Calu3 (cell line): ENCODE measurements around the gene FAHD2A. TPM values are rescaled to one million over a fixed set of nuclear protein-coding genes. Genes with fewer than 3 reads are reported as not detected.

Experiments used
- BruUV-seq: library from RNA; stranded (reverse); fragments of 400-500 nt; replicated peaks from 2 replicates; lab custom pipeline; 2021; lab: Mats Ljungman, UMichigan
- CTCF ChIA-PET: fragments of 300-600 bp; sonication (Branson Sonifier 250); formaldehyde crosslinking; loops from one replicate; lab custom pipeline; 2022; ENCODE audit warnings: antibody characterized with exemption; lab: Charles Lee
- DNase-seq: peaks from one replicate; pipeline ENCODE4 v3.0.0; 2022
- H3K27ac Mint-ChIP-seq: one replicate; pipeline ENCODE4 v1.8.0; 2022; ENCODE audit warnings: mixed read lengths; ENCODE audit not compliant: unreplicated experiment
- H3K27me3 Mint-ChIP-seq: one replicate; pipeline ENCODE4 v1.8.0; 2022; ENCODE audit warnings: mixed read lengths; ENCODE audit not compliant: unreplicated experiment
- H3K36me3 Mint-ChIP-seq: one replicate; pipeline ENCODE4 v1.8.0; 2022; ENCODE audit warnings: mild to moderate bottlenecking, moderate library complexity, mixed read lengths; ENCODE audit not compliant: insufficient read depth, unreplicated experiment
- H3K4me1 Mint-ChIP-seq: one replicate; pipeline ENCODE4 v1.8.0; 2022; ENCODE audit warnings: mild to moderate bottlenecking, low read depth, mixed read lengths; ENCODE audit not compliant: unreplicated experiment
- H3K4me3 Mint-ChIP-seq: one replicate; pipeline ENCODE4 v1.8.0; 2022; ENCODE audit warnings: mild to moderate bottlenecking, low read depth, moderate library complexity, mixed read lengths; ENCODE audit not compliant: unreplicated experiment
- H3K9me3 Mint-ChIP-seq: one replicate; pipeline ENCODE4 v1.8.0; 2022; ENCODE audit warnings: low read depth, mixed read lengths; ENCODE audit not compliant: unreplicated experiment
- intact Hi-C: fragments of 100-400 bp; cut with micrococcal nuclease; formaldehyde crosslinking; loops from one replicate; pipeline ENCODE4 v1.10.0; 2022; ENCODE audit not compliant: unreplicated experiment
- total RNA-seq: library from RNA; stranded (reverse); gene quantifications from 2 replicates; pipeline ENCODE4 v1.2.3, GENCODE V29; 2022
- TF ChIP-seq, protein P1 (sequence below): fragments of 200-600 bp; IDR thresholded peaks from one replicate; pipeline ENCODE4 v1.8.0; 2022; ENCODE audit warnings: antibody characterized with exemption; ENCODE audit not compliant: unreplicated experiment

FAHD2A gene
- total RNA-seq, 1 experiment from 2014 or later = 29.1 TPM

DNA sequence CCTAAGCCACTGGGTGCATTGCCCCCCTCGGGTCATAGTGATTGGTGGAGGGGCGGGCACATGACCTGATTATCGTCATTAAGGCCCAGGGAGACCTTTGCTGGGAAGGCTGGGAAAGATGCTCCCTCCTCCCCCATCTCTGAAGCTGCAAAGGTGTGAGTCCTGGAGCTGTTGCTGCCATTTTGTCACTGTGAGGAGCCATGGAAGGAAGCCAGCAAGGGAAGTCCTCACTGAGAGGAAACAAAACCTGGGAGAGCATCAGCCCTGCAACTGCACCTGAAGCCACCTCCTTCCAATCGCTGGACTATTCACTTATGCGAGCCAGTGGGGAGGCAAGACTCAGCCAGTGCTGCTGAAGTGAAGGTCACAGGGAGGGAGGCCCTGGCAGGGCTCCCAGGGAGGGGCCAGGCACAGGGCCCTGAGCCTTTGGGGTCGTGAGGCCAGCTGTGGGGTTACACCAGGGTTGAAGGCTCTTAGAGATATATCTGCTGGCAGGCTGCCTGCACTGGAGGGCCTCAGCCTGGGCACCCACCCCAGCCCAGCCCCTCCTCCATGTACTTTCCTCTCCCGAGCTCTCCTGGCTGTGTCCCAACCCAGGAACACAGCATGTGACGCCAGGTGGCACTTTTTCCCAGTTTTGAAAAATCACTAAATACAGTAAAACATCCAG lies 10.7 kb upstream of the FAHD2A start:
- TF ChIP-seq, protein P1, sequence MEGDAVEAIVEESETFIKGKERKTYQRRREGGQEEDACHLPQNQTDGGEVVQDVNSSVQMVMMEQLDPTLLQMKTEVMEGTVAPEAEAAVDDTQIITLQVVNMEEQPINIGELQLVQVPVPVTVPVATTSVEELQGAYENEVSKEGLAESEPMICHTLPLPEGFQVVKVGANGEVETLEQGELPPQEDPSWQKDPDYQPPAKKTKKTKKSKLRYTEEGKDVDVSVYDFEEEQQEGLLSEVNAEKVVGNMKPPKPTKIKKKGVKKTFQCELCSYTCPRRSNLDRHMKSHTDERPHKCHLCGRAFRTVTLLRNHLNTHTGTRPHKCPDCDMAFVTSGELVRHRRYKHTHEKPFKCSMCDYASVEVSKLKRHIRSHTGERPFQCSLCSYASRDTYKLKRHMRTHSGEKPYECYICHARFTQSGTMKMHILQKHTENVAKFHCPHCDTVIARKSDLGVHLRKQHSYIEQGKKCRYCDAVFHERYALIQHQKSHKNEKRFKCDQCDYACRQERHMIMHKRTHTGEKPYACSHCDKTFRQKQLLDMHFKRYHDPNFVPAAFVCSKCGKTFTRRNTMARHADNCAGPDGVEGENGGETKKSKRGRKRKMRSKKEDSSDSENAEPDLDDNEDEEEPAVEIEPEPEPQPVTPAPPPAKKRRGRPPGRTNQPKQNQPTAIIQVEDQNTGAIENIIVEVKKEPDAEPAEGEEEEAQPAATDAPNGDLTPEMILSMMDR = no peak
- peaks cover 13% of the 10 kb centered on the region for H3K27me3 Mint-ChIP-seq
- H3K4me1 Mint-ChIP-seq = no peaks in the 10 kb centered on the region
- no peaks in the 10 kb centered on the region for H3K36me3 Mint-ChIP-seq
- no peak for DNase-seq
- H3K27ac Mint-ChIP-seq = no peak overlapping the region
- intact Hi-C loops = no loop called here
- H3K4me3 Mint-ChIP-seq = no peak overlapping the region
- CTCF ChIA-PET = interaction anchor here (0.6 kb wide), 1 partner anchor 30 kb away, joined by 3 read pairs; no protein-coding TSS in a partner anchor
- no TSS peak for BruUV-seq
- H3K9me3 Mint-ChIP-seq = no peaks in the 10 kb centered on the region

GRCh38 chr2:95392320-95392719 lies 10.2 kb upstream of the FAHD2A start:
- CTCF ChIA-PET = interaction anchor here (0.6 kb wide), 1 partner anchor 31 kb away, joined by 3 read pairs; no protein-coding TSS in a partner anchor
- Mint-ChIP-seq H3K4me3 (no peak overlapping the region), H3K36me3 (no peaks in the 10 kb centered on the region), H3K27me3 (peaks cover 13% of the 10 kb centered on the region), H3K27ac (no peak overlapping the region), H3K9me3 (no peaks in the 10 kb centered on the region), H3K4me1 (no peaks in the 10 kb centered on the region)
- BruUV-seq = no TSS peak
- no peak for DNase-seq
- intact Hi-C loops = no loop called here
- TF ChIP-seq, protein P1 = no peak

- no TSS peak for BruUV-seq
- H3K27ac Mint-ChIP-seq = no peak overlapping the region
- CTCF ChIA-PET = no interaction called here
- no peak for DNase-seq
- H3K27me3 Mint-ChIP-seq = peaks cover 13% of the 10 kb centered on the region
- no peak overlapping the region for H3K4me3 Mint-ChIP-seq
- H3K36me3 Mint-ChIP-seq = no peaks in the 10 kb centered on the region
- H3K9me3 Mint-ChIP-seq = no peaks in the 10 kb centered on the region
- TF ChIP-seq, protein P1 = no peak
- intact Hi-C loops = no loop called here
- H3K4me1 Mint-ChIP-seq = no peaks in the 10 kb centered on the region
Observed at GRCh38 chr2:95392730-95393455, 9.6 kb upstream of the FAHD2A start.

DNA sequence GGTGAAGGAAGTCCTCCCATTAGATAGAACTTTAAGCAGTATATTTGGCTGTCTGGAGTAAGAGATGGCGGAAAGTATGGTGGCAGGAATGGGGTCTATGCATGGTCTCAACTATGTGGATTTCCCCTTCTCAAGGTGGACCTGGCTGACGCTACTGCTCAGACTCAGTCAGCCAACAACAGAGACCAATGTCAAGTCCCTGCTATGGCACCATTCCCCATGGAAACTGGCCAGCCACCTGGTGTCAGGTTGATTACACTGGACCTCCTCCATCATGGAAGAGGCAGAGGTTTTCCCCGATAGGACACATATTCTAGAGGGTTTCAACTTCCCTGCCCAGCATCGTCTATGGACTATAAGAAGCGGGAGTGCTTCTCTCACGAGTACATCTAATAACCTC lies 8.6 kb upstream of the FAHD2A start:
- DNase-seq = no peak

More for the DNA sequence above, 8.6 kb upstream of the FAHD2A start:
- CTCF ChIA-PET = no interaction called here
- BruUV-seq = no TSS peak
- Mint-ChIP-seq H3K27ac (no peak overlapping the region), H3K4me1 (no peaks in the 10 kb centered on the region), H3K27me3 (peaks cover 13% of the 10 kb centered on the region), H3K4me3 (no peak overlapping the region), H3K9me3 (no peaks in the 10 kb centered on the region), H3K36me3 (no peaks in the 10 kb centered on the region)
- intact Hi-C loops = no loop called here
- TF ChIP-seq, protein P1 = no peak
